HG02938 (cell line): Measurements from ENCODE around the gene KLK12.

ENCODE experiments used
- ATAC-seq: cut with Tn5 transposase; IDR thresholded peaks from one replicate; pipeline ENCODE4 v1.9.1; 2021; ENCODE audit warnings: mild to moderate bottlenecking, moderate library complexity; ENCODE audit not compliant: unreplicated experiment

The KLK12 gene

DNA sequence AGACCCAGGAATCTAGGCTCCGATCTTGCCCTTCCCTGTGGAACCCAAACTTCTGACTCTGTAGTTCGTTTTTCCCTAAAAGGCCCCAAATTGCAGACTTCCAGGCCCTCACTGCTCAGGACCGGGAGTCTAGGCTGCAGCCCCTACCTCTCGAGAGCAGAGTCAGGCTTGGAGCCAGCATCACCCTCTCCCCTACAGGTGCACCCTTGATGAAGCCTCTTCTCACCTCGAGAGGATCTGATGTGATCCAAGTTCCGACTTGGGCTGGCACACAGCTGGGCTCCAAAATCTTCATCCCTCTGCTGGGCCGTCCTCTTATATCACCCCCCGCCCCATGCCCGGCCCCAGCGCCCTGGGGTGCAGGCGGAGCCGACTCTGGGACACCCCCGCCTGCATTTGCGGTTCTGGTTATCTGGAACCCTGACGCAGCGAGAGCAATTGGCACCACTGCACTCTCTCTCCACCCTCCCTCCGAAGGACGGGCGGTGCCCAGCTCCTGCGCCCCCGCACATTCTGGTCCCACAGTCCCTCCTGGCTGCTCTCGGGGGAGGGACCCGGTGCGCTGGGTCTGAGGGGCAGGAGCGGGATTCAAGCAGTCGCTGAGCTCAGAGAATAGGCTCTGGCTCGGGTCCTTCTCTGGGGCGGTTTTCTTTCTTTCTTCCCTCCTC, 51.0 kb downstream of the KLK12 start, which contains the start of gene KLK7:
TSS of gene KLK7 (minus strand) at position 293 of the 668 bp plus-strand sequence. CDS start 1,518 bp downstream, outside the sequence.
- no peak for ATAC-seq

DNA sequence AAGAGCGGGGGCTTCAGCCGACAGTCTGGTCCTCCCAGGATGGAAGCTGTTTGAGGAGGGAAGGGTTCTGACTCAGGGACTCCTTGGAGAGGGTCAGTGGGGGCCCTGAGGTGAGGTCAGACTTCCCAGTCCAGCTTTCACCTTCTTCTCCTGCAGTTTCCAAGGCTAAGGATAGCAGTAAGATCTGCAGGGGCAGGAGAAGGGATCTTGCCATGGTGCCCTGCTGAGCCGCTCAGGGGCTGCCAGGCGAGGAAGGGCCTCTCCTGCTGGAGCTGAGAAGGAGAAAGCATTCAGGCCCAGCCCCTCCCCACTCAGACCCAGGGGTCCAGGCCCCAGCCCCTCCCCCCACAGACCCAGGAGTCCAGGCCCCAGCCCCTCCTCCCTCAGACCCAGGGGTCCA, 52.6 kb downstream of the KLK12 start:
- ATAC-seq = no peak

DNA sequence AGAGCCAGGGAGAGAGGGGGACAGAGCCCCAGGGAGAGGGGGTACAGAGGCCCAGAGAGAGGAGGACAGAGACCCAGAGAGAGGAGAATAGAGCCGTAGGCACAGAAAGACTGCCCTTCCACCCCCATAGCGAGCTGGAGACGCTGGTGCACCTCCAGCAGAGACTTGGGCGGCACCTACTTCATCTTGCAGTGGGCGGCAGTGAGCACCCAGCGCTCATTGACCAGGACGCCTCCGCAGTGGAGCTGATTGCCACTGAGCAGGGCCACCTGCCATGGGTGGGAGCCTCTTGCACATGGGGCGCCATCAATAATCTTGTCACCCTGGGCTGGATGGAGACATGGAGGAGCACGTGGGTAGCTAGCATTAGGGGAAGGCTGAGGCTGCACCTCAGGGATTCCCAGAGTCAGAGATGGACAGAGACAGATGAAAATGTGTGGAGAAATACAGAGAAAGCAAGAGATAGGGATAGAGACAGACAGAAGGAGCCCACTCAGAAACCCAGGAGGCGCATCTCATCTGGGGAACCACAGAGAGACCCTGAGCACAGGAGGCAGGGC, 53.1 kb downstream of the KLK12 start:
- no peak for ATAC-seq

DNA sequence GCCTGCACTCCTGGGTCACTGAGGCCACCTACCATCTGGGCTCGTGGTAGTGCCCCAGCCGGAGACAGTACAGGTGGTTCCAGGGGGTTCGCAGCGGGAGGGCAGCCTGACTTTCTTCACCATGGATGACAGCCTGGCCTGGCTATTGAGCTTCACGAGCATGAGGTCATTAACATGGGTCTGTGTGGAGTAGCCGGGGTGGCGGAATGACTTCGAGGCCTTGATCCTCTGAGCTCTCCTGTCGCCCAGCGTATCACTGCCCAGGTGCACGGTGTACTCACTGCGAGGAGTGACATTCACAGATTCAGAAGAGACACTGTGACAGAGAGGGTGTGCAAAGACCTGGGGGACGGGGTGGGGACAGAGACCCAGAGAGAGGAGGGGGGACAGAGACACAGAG, 54.6 kb downstream of the KLK12 start:
- no peak for ATAC-seq

DNA sequence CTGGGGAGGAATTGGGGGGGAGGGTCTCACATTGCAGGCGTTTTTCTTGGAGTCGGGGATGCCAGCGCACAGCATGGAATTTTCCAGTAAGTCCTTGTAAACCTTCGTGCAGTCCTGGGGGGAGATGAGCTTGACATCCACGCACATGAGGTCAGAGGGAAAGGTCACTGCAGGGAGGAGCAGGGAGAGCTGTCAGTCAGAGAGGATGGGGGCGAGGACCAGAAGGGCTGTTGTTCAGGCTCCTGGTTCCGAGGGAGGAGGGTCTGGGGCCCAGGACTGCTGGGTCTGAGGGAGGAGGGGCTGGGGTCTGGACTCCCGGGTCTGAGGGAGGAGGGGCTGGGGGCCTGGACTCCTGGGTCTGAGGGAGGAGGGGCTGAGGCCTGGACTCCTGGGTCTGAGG, 55.0 kb downstream of the KLK12 start:
- ATAC-seq = no peak
